Measurements from ENCODE around the gene ACSL6.

Gene ACSL6

DNA sequence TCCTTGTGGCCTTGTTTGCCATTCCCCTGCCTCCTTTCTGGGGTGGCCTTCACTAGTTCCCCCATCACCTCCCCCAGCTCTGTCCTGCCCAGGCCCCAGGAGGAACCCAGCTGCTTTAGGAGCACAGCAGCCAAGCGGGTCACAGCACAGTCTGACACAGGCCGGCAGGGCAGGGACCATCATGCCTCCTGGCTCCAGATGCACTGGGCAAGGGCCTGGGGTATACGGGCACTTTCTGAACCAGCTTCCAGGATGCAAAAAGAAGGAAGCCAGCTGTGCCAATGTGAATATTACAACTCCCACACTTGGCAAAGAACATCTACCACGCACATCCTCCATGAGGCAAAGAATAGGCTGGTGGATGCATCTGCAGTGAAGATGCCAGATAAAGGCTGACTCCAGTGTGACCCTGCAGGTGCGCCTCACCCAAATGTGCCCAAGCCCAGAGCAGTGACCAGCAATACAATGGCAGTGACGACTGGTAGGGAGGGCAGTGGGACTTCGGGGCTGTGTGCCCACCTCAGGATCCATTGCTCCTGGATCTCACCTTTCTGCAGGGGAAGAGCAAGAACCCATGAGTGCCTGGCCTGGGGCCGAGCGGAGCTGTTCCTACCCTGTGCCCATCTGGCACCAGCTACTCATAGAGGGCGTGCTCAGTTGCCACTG is 42.7 kb upstream of the ACSL6 start:
- Histone ChIP-seq H3K27me3 (replicated peaks; ENCODE audit: control insufficient read depth, insufficient read depth, low read length) (no peaks in the 10 kb centered on the region; the same call in 1 of the 2 replicates), H3K36me3 (ENCODE audit: control insufficient read depth, insufficient read depth, low read length) (no peaks in the 10 kb centered on the region), H3K4me3 (replicated peaks; ENCODE audit: low read depth, low read length) (no peak overlapping the region)
- TF ChIP-seq, protein P1, sequence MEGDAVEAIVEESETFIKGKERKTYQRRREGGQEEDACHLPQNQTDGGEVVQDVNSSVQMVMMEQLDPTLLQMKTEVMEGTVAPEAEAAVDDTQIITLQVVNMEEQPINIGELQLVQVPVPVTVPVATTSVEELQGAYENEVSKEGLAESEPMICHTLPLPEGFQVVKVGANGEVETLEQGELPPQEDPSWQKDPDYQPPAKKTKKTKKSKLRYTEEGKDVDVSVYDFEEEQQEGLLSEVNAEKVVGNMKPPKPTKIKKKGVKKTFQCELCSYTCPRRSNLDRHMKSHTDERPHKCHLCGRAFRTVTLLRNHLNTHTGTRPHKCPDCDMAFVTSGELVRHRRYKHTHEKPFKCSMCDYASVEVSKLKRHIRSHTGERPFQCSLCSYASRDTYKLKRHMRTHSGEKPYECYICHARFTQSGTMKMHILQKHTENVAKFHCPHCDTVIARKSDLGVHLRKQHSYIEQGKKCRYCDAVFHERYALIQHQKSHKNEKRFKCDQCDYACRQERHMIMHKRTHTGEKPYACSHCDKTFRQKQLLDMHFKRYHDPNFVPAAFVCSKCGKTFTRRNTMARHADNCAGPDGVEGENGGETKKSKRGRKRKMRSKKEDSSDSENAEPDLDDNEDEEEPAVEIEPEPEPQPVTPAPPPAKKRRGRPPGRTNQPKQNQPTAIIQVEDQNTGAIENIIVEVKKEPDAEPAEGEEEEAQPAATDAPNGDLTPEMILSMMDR (IDR thresholded peaks at IDR 0.05; ENCODE audit: insufficient read depth, low read length, poor library complexity, severe bottlenecking) = no peak
- no peak for DNase-seq (ENCODE audit: extremely low read depth, insufficient read length)

DNA sequence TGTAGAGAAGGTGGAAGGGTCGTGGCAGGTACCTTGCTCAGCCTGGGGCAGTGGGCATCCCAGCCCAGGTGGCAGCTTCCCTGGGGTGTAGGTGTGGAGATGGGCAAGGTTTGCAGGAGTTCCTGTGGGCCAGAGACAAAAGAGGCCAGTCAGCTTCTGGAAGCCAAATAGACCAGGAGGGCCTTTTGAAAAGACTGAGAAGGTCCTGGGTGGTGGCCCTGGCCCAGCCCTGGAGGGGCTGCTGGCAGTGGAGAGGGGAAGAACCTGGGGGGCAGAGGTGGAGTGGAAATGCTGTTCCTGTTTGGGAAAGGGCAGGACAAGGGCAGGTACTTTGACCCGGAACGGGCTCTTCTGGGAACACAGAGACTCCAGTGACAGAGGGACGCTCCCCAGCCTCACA is 42.0 kb upstream of the ACSL6 start:
- H3K4me3 ChIP-seq (replicated peaks; ENCODE audit: low read depth, low read length) = no peak overlapping the region
- TF ChIP-seq, protein P1 (IDR thresholded peaks at IDR 0.05; ENCODE audit: insufficient read depth, low read length, poor library complexity, severe bottlenecking) = no peak
- DNase-seq (ENCODE audit: extremely low read depth, insufficient read length) = no peak

DNA sequence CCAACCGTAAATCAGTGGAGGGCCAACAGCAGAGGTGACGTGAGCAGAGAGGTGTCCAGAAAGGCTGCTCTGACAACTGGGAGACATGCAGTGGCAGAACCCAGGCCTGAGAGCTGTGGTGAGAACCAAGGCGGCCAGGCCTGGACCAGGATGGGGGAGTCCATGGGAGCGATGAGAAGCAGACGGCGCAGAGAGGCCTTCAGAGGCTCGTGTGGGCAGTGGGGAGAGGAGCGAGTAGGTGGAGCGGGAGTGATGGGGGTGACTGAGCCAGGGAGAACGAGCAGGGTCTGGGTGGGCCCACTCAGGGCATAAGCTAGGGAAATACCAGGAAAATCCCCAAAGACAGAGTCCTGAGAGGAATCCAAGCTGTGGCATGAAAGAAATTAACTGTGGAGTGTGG is 41.1 kb upstream of the ACSL6 start:
- TF ChIP-seq, protein P1 (IDR thresholded peaks at IDR 0.05; ENCODE audit: insufficient read depth, low read length, poor library complexity, severe bottlenecking) = no peak
- Histone ChIP-seq H3K27me3 (replicated peaks; ENCODE audit: control insufficient read depth, insufficient read depth, low read length) (no peaks in the 10 kb centered on the region; the same call in 1 of the 2 replicates), H3K4me3 (replicated peaks; ENCODE audit: low read depth, low read length) (no peak overlapping the region), H3K36me3 (ENCODE audit: control insufficient read depth, insufficient read depth, low read length) (no peaks in the 10 kb centered on the region)
- DNase-seq (ENCODE audit: extremely low read depth, insufficient read length) = no peak

More for the DNA sequence above, 42.0 kb upstream of the ACSL6 start:
- Histone ChIP-seq H3K27me3 (replicated peaks; ENCODE audit: control insufficient read depth, insufficient read depth, low read length) (no peaks in the 10 kb centered on the region; the same call in 1 of the 2 replicates), H3K36me3 (ENCODE audit: control insufficient read depth, insufficient read depth, low read length) (no peaks in the 10 kb centered on the region)

DNA sequence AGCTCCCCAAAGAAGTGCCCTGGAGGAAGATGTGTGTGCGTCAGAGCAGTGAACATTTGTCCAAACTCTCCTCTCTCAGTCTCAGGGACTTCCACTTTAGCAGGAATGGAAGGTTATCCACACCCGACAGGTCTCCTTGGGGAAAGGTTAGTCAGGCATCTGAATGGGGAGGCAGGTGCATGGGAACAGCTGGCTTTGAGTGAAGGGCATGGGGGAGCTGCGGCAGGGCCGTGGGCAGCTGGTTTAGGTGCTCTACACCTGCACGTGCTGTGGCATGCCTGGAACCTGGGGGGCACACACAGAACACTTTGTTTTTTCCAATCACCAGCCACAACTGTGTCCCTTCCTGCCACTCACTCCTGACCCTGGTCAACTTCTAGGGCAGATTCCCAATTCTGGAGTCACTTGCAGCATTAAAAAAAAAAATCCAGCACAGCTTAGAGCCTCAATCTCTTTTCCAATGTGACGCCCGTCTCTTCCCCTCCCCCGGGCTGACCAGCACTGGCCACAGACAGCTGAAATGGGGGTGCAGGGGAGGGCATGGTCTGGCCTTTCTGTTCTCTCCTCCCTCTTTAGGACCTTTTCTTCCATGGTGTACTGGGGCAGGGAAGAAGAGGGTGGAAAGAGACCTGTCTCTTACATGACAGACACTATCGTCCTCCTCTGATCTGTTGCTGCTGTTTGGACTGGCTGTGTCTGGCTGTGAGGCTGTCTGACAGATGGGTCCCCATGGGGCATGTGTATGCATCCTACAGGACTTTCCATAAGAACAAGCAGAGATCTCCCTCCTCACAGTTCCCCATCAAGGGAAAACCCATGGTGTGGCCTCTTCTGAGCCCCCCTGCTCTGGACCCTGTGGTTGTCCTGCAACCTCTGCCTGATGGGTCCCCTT is 39.4 kb upstream of the ACSL6 start:
- TF ChIP-seq, protein P1 (IDR thresholded peaks at IDR 0.05; ENCODE audit: insufficient read depth, low read length, poor library complexity, severe bottlenecking) = no peak
- no peak for DNase-seq (ENCODE audit: extremely low read depth, insufficient read length)

DNA sequence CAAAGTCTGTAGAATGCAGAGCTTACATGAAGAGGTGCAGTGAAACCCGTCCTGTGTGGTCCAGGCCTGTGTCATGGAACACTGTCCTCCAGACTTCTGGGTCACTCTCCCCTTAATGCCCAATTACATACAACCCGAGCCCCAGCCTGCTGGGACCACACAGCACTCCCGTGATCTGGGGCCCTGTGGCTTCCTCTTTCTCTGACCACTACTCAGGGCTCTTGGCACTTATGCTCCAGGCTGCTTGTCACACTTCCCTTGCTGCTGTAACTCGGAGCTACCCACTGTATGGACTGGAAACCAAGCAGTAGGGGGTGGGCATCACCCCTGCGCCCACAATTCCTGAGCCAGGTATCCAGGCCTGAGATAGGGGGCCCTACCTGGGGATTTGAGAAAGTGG is 38.7 kb upstream of the ACSL6 start:
- H3K36me3 ChIP-seq (ENCODE audit: control insufficient read depth, insufficient read depth, low read length) = no peaks in the 10 kb centered on the region
- DNase-seq (ENCODE audit: extremely low read depth, insufficient read length) = no peak
- TF ChIP-seq, protein P1 (IDR thresholded peaks at IDR 0.05; ENCODE audit: insufficient read depth, low read length, poor library complexity, severe bottlenecking) = no peak
- no peak overlapping the region for H3K4me3 ChIP-seq (replicated peaks; ENCODE audit: low read depth, low read length)
- no peaks in the 10 kb centered on the region; the same call in 1 of the 2 replicates for H3K27me3 ChIP-seq (replicated peaks; ENCODE audit: control insufficient read depth, insufficient read depth, low read length)

More for the DNA sequence above, 39.4 kb upstream of the ACSL6 start:
- Histone ChIP-seq H3K36me3 (ENCODE audit: control insufficient read depth, insufficient read depth, low read length) (no peaks in the 10 kb centered on the region), H3K27me3 (replicated peaks; ENCODE audit: control insufficient read depth, insufficient read depth, low read length) (no peaks in the 10 kb centered on the region; the same call in 1 of the 2 replicates), H3K4me3 (replicated peaks; ENCODE audit: low read depth, low read length) (no peak overlapping the region)

Data from GM06990 (cell line).